B cell (primary cell): ENCODE measurements around the gene AGXT.

Source experiments
- EZH2 ChIP-seq: IDR thresholded peaks from 2 replicates; pipeline ENCODE4 v1.6.1; 2012; ENCODE audit warnings: borderline replicate concordance, low read depth, mild to moderate bottlenecking, moderate library complexity, low read length; ENCODE audit not compliant: insufficient read depth, poor library complexity, severe bottlenecking
- TF ChIP-seq, protein P1 (sequence below): fragments of 200-600 bp; IDR thresholded peaks from one replicate; pipeline ENCODE4 v1.8.0; 2022; ENCODE audit warnings: antibody characterized with exemption, mild to moderate bottlenecking

DNA sequence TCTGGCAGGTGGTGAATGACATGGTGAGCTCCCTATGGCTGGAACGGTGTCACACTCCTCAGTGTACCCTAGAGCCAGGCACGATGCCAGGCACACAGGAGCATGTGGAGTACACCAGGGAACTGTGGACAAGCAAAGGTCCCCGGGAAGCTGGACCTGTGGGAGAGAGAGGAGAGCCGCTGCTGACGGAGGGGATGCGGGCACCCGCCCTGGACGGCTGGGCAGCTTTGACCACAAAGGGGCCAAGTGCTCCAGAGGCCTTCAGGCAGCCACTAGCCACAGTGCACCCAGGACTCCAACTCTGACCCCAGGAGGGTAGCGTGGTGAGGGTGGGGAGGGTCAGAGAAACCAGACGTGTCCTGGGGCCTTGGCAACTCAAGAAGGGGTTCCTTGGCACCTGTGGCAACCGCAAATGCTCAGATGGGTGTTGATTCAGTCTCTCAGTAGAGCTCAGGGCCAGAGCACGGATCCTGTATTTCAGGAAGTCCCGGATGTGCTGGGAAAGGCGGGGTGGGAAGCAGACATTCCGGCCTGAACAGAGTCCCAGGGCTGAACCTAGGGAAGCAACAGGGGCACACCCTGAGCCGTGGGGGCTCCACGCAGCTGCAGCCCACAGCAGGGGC is 29.6 kb downstream of the AGXT start:
- TF ChIP-seq, protein P1, sequence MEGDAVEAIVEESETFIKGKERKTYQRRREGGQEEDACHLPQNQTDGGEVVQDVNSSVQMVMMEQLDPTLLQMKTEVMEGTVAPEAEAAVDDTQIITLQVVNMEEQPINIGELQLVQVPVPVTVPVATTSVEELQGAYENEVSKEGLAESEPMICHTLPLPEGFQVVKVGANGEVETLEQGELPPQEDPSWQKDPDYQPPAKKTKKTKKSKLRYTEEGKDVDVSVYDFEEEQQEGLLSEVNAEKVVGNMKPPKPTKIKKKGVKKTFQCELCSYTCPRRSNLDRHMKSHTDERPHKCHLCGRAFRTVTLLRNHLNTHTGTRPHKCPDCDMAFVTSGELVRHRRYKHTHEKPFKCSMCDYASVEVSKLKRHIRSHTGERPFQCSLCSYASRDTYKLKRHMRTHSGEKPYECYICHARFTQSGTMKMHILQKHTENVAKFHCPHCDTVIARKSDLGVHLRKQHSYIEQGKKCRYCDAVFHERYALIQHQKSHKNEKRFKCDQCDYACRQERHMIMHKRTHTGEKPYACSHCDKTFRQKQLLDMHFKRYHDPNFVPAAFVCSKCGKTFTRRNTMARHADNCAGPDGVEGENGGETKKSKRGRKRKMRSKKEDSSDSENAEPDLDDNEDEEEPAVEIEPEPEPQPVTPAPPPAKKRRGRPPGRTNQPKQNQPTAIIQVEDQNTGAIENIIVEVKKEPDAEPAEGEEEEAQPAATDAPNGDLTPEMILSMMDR, result no peak
- TF ChIP-seq EZH2, result no peak
